GM18499 (cell line): ENCODE results near the gene COL6A2.

Experiments
- ATAC-seq: cut with Tn5 transposase; IDR thresholded peaks from one replicate; pipeline ENCODE4 v1.9.1; 2021; ENCODE audit warnings: moderate number of reproducible peaks; ENCODE audit not compliant: insufficient read depth, unreplicated experiment

Gene COL6A2

DNA sequence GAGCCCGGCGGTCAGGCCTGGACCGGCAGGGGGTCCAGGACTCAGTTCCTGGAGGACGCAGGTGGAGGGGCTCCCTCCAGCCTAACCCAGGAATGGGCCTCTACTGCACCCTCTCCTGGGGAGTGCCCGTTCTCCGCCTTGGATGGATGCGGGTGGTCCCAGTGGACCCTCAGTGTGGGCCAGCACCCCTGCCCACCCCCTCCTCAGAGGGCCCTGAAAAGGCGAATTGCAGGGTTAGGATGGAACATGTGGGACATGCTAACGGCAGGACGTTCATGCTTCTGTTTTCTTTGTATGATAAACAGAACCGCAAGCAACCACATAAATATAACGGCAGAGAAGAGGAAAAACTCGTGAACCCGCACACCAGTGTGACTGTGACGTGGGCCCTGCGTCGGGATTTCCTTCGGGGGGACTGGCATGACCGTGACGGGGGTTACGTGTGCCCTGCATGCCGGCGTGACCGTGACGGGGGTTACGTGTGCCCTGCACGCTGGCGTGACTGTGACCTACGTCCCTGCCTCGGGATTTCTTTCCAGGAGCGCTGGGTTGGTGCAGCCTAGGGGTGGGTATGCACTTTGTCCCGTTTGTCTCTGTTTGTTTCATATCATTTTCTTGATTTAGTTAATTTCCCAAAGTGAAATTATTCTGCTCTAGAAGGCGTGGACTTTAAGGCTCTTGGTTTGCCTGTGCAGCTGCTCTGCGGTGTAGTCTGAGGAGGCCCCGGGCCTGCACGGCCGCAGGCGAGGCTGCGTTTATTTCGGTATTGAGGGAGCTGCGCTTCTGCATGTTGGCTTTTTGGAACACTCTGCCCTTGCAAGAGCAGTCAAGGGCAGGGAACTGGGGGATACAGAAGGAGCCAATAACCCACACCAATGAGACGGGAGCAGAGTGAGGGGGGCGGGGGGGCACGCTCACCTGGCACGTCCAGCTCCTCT, 54.3 kb downstream of the COL6A2 start:
- ATAC-seq = no peak

DNA sequence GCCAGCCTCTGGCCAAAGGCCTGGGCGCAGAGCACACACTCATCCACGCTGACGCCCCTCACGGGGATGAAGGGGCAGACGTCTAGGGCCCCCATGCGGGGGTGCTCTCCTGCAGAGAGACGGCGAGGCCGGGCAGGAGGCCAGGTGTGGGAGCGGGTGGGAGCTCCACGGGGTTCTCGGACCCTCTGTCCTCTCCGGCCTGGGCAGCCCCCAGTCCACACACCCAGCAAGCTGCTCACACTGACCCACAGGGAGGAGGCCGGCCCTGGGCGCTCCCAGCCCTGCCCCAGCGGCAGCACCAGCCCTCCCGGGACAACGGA, 55.0 kb downstream of the COL6A2 start:
- ATAC-seq = no peak

GRCh38 chr21:46153247-46154154, 55.6 kb downstream of the COL6A2 start:
- no peak for ATAC-seq

DNA sequence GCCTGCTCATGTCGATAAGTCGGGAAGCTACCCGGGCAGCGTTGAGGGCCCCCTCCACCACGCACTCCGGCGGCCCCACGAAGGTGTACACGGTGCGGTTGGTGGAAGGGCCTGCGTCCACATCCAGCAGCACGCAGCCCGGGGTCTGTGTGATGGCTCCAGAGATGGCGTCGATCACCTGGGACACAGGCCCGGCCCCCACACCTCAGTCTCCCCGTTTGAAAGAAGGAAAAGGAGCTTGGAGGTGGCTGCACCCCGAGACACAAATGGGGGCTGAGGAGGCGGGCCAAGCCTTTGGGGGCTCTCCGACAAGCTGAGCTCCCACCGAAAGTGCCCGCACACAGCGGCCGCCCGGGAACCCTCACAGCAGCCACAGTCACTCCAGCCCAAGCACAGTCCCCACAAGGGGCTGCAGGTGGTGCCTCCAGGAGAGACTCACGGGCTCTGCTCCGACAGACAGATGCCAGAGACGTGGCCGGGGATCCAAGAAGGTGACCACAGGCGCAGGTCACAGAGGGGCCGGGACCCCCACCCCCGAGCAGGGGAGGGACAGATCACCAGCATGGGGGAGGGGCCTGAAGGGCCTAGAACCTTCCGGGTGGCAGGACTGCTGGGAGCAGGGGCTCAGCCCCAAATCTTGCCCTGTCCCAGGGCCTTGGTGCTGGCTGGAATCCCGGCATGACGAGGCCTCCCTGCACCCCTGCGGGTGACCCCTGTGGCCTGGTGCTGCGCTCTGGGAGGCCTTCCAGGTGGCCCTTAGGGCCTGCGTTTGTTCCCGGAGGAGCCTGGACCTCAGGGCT, 56.4 kb downstream of the COL6A2 start:
- no peak for ATAC-seq

GRCh38 chr21:46154955-46155513, 57.1 kb downstream of the COL6A2 start:
- ATAC-seq = no peak

GRCh38 chr21:46155514-46156377, 57.8 kb downstream of the COL6A2 start, which contains the start of gene FTCD:
TSS of gene FTCD (minus strand) at chr21:46155579. CDS start at chr21:46155523, 56 bp downstream.
- ATAC-seq = no peak

GRCh38 chr21:46156378-46156645, 58.4 kb downstream of the COL6A2 start:
- no peak for ATAC-seq

- ATAC-seq = no peak
Observed at GRCh38 chr21:46156678-46157077, 58.8 kb downstream of the COL6A2 start.

GRCh38 chr21:46157396-46157986, 59.6 kb downstream of the COL6A2 start:
- ATAC-seq = no peak

- ATAC-seq = no peak
Observed at GRCh38 chr21:46157987-46158451, 60.1 kb downstream of the COL6A2 start.

- no peak for ATAC-seq
Observed at GRCh38 chr21:46158666-46159300, 60.9 kb downstream of the COL6A2 start.

GRCh38 chr21:46159390-46159789, 61.5 kb downstream of the COL6A2 start:
- ATAC-seq = no peak

- ATAC-seq = no peak
Observed at GRCh38 chr21:46159841-46160656, 62.1 kb downstream of the COL6A2 start.

DNA sequence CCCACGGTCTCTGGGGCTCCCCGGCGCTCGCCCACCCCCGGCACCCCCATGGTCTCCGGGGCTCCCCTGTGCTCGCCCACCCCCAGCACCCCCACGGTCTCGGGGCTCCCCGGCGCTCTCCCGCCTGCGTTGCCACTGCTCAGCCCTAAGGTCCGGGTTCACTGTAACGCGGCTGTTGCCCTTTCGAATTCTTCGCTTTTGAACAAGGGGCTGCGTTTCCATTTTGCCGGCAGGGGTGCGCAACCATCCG, 62.7 kb downstream of the COL6A2 start:
- ATAC-seq = no peak

GRCh38 chr21:46160907-46161632, 63.2 kb downstream of the COL6A2 start:
- ATAC-seq = no peak

- no peak for ATAC-seq
Observed at GRCh38 chr21:46161633-46162592, 64.0 kb downstream of the COL6A2 start.
